Neural cell (in vitro differentiated cells): Measurements from ENCODE around the gene EMILIN2. TPM values are rescaled to one million over a fixed set of nuclear protein-coding genes. Genes with fewer than 3 reads are reported as not detected.

Experiments
- H2AFZ ChIP-seq: fragments of 200-600, 300-800 bp; sonication (generic), shearing (Covaris generic); 2 replicates; pipeline ENCODE4 v1.6.0; 2014; ENCODE audit warnings: low read depth, mild to moderate bottlenecking, antibody characterized with exemption, low read length, moderate library complexity
- H3F3A ChIP-seq: fragments of 200-600 bp; shearing (Covaris generic); 2 replicates; pipeline ENCODE4 v1.6.1; 2016; ENCODE audit warnings: mild to moderate bottlenecking, moderate library complexity, mixed read lengths, antibody characterized with exemption, low read length; ENCODE audit not compliant: insufficient read depth, poor library complexity, severe bottlenecking
- H3K27ac ChIP-seq: fragments of 200-600, 300-800 bp; sonication (generic), shearing (Covaris generic); 2 replicates; pipeline ENCODE4 v1.5.1; 2014; ENCODE audit warnings: mild to moderate bottlenecking, low read length, moderate library complexity
- H3K27me3 ChIP-seq: fragments of 300-800, 200-600 bp; sonication (generic), shearing (Covaris generic); 2 replicates; pipeline ENCODE4 v1.6.0; 2014; ENCODE audit warnings: mild to moderate bottlenecking, low read depth, low read length, moderate library complexity; ENCODE audit not compliant: insufficient read depth
- H3K36me3 ChIP-seq: fragments of 300-800, 200-600 bp; sonication (generic), shearing (Covaris generic); 2 replicates; pipeline ENCODE4 v1.5.1; 2014; ENCODE audit warnings: mild to moderate bottlenecking, antibody characterized with exemption, low read length, moderate library complexity; ENCODE audit not compliant: insufficient read depth
- H3K4me2 ChIP-seq: fragments of 300-800, 200-600 bp; sonication (generic), shearing (Covaris generic); 2 replicates; pipeline ENCODE4 v1.6.0; 2014; ENCODE audit warnings: mild to moderate bottlenecking, low read length
- H3K4me3 ChIP-seq: fragments of 300-800, 200-600 bp; sonication (generic), shearing (Covaris generic); 2 replicates; pipeline ENCODE4 v1.5.1; 2014; ENCODE audit warnings: mild to moderate bottlenecking, low read length, moderate library complexity
- H3K79me2 ChIP-seq: fragments of 200-600 bp; shearing (Covaris generic); replicated peaks from 2 replicates; pipeline ENCODE4 v1.6.0; 2014; ENCODE audit warnings: mild to moderate bottlenecking, low read length, moderate library complexity; ENCODE audit not compliant: insufficient read depth
- H3K9ac ChIP-seq: fragments of 300-800, 200-600 bp; sonication (generic), shearing (Covaris generic); 2 replicates; pipeline ENCODE4 v1.6.1; 2016; ENCODE audit warnings: mild to moderate bottlenecking, low read length, mixed read lengths
- H3K9me2 ChIP-seq: fragments of 200-600 bp; shearing (Covaris generic); 2 replicates; pipeline ENCODE4 v1.6.1; 2016; ENCODE audit warnings: mild to moderate bottlenecking, low read length, mixed read lengths; ENCODE audit not compliant: insufficient read depth
- H3K9me3 ChIP-seq: fragments of 200-600, 300-800 bp; sonication (generic), shearing (Covaris generic); 2 replicates; pipeline ENCODE4 v1.6.1; 2016; ENCODE audit warnings: mild to moderate bottlenecking, mixed run types, low read length, moderate library complexity, mixed read lengths
- H4K20me1 ChIP-seq: fragments of 200-600 bp; shearing (Covaris generic); 2 replicates; pipeline ENCODE4 v1.6.1; 2016; ENCODE audit warnings: mild to moderate bottlenecking, mixed run types; ENCODE audit not compliant: insufficient read depth
- CTCF ChIP-seq: fragments of 450-650 bp; IDR thresholded peaks from 2 replicates; pipeline ENCODE4 v1.5.1; 2014; ENCODE audit warnings: antibody characterized with exemption, mild to moderate bottlenecking, moderate library complexity; ENCODE audit not compliant: poor library complexity, severe bottlenecking
- EP300 ChIP-seq: fragments of 450-650 bp; conservative IDR thresholded peaks from 2 replicates; pipeline ENCODE4 v1.6.1; 2014; ENCODE audit warnings: antibody characterized with exemption, mild to moderate bottlenecking, moderate library complexity; ENCODE audit not compliant: poor library complexity, severe bottlenecking
- EZH2 ChIP-seq: fragments of 200-600, 300-800 bp; shearing (Covaris generic), sonication (generic); IDR thresholded peaks from 2 replicates; pipeline ENCODE4 v1.6.1; 2014; ENCODE audit warnings: antibody characterized with exemption, low read length, borderline replicate concordance, mild to moderate bottlenecking; ENCODE audit not compliant: insufficient read depth, poor library complexity, severe bottlenecking
- MXI1 ChIP-seq: fragments of 450-650 bp; conservative IDR thresholded peaks from 2 replicates; pipeline ENCODE4 v1.6.1; 2014; ENCODE audit warnings: antibody characterized with exemption, mild to moderate bottlenecking; ENCODE audit not compliant: poor library complexity, severe bottlenecking
- POLR2AphosphoS5 ChIP-seq: IDR thresholded peaks from 2 replicates; pipeline ENCODE4 v1.6.1; 2012
- RAD21 ChIP-seq: fragments of 450-650 bp; conservative IDR thresholded peaks from 2 replicates; pipeline ENCODE4 v1.6.1; 2014; ENCODE audit warnings: antibody characterized with exemption, mild to moderate bottlenecking, moderate library complexity
- REST ChIP-seq: IDR thresholded peaks from 2 replicates; pipeline ENCODE4 v1.6.1; 2012; ENCODE audit warnings: borderline replicate concordance
- SMC3 ChIP-seq: fragments of 450-650 bp; conservative IDR thresholded peaks from 2 replicates; pipeline ENCODE4 v1.6.1; 2014; ENCODE audit warnings: antibody characterized with exemption, mild to moderate bottlenecking, moderate library complexity; ENCODE audit not compliant: poor library complexity
- TAF1 ChIP-seq: IDR thresholded peaks from 2 replicates; pipeline ENCODE4 v1.6.1; 2012; ENCODE audit warnings: low read depth
- polyA plus RNA-seq: library from polyadenylated mRNA; depleted of rRNA; stranded (reverse); fragments of >200 nt; gene quantifications from 2 replicates; pipeline ENCODE4 v1.2.3, GENCODE V29; 2014

EMILIN2 gene
- polyA plus RNA-seq, 1 donor from 2014 or later, result not detected

- no peak overlapping the region for H2AFZ ChIP-seq
- H3K9ac ChIP-seq, result no peak overlapping the region
- no peaks in the 10 kb centered on the region for H3F3A ChIP-seq
- no peaks in the 10 kb centered on the region for H3K79me2 ChIP-seq
- no peak for TF ChIP-seq REST
- TF ChIP-seq POLR2AphosphoS5, result no peak
- TF ChIP-seq TAF1, result no peak
- H3K27ac ChIP-seq, result no peak overlapping the region
- no peaks in the 10 kb centered on the region for H4K20me1 ChIP-seq
- no peak overlapping the region for H3K4me2 ChIP-seq
- H3K36me3 ChIP-seq, result no peaks in the 10 kb centered on the region
- no peaks in the 10 kb centered on the region for H3K9me3 ChIP-seq
- no peaks in the 10 kb centered on the region for H3K27me3 ChIP-seq
- no peaks in the 10 kb centered on the region for H3K9me2 ChIP-seq
- no peak overlapping the region for H3K4me3 ChIP-seq
Measured at GRCh38 chr18:2891526-2892431, 45.0 kb downstream of the EMILIN2 start.

GRCh38 chr18:2893056-2893455, 46.2 kb downstream of the EMILIN2 start:
- H3K36me3 ChIP-seq, result no peaks in the 10 kb centered on the region
- TF ChIP-seq SMC3 (no peak), POLR2AphosphoS5 (no peak), CTCF (no peak), REST (no peak), RAD21 (no peak), TAF1 (no peak), EZH2 (no peak), EP300 (no peak), MXI1 (no peak)
- no peaks in the 10 kb centered on the region for H4K20me1 ChIP-seq
- no peaks in the 10 kb centered on the region for H3K79me2 ChIP-seq
- H3K9me3 ChIP-seq, result no peaks in the 10 kb centered on the region
- no peak overlapping the region for H3K4me3 ChIP-seq
- no peaks in the 10 kb centered on the region for H3F3A ChIP-seq
- no peaks in the 10 kb centered on the region for H3K27me3 ChIP-seq
- no peak overlapping the region for H3K4me2 ChIP-seq
- H3K9ac ChIP-seq, result no peak overlapping the region
- H3K27ac ChIP-seq, result no peak overlapping the region
- no peaks in the 10 kb centered on the region for H3K9me2 ChIP-seq
- no peak overlapping the region for H2AFZ ChIP-seq
